GM21360 (cell line): ENCODE data around the gene BTF3L4.
A peak's percentile ranks its signal among the peaks of the same experiment; 100 is the strongest.
"Not testable (repeated sequence)": the region's sequence is repeated elsewhere in the genome, so short reads cannot be mapped to it uniquely, and the experiment has no call there.

Source experiments
- ATAC-seq: cut with Tn5 transposase; IDR thresholded peaks from one replicate; pipeline ENCODE4 v1.9.1; 2021; ENCODE audit warnings: mild to moderate bottlenecking, moderate library complexity; ENCODE audit not compliant: unreplicated experiment

BTF3L4 gene

GRCh38 chr1:52056163-52056936 is at the start of gene BTF3L4:
TSS of gene BTF3L4 (plus strand) at chr1:52056295. CDS start at chr1:52059848, 3,553 bp downstream.
- peak; percentile 82 for ATAC-seq

- no peak for ATAC-seq
Measured at GRCh38 chr1:52007215-52008002, 48.7 kb upstream of the BTF3L4 start.

GRCh38 chr1:52008071-52008809 is 47.9 kb upstream of the BTF3L4 start:
- no peak for ATAC-seq

GRCh38 chr1:52022133-52022532 is 34.0 kb upstream of the BTF3L4 start:
- no peak for ATAC-seq

GRCh38 chr1:52026278-52026677 is 29.8 kb upstream of the BTF3L4 start:
- ATAC-seq, result no peak

GRCh38 chr1:52028328-52028727 is 27.8 kb upstream of the BTF3L4 start:
- no peak for ATAC-seq

- not testable (repeated sequence) for ATAC-seq
Measured at GRCh38 chr1:52028839-52029238, 27.3 kb upstream of the BTF3L4 start.

GRCh38 chr1:52032124-52032784 is 23.8 kb upstream of the BTF3L4 start:
- no peak for ATAC-seq

GRCh38 chr1:52032785-52033131 is 23.3 kb upstream of the BTF3L4 start:
- ATAC-seq, result no peak

GRCh38 chr1:52033190-52034049 is 22.7 kb upstream of the BTF3L4 start, which contains the start of gene KTI12:
TSS of gene KTI12 (minus strand) at chr1:52033810. CDS start at chr1:52033761, 49 bp downstream.
- peak; percentile 88 for ATAC-seq

- no peak for ATAC-seq
Measured at GRCh38 chr1:52034050-52034384, 22.1 kb upstream of the BTF3L4 start.

GRCh38 chr1:52037402-52037814 is 18.7 kb upstream of the BTF3L4 start:
- ATAC-seq, result no peak

GRCh38 chr1:52037909-52038308 is 18.2 kb upstream of the BTF3L4 start:
- no peak for ATAC-seq

- ATAC-seq, result no peak
Measured at GRCh38 chr1:52041551-52042185, 14.4 kb upstream of the BTF3L4 start.

GRCh38 chr1:52045236-52045635 is 10.9 kb upstream of the BTF3L4 start:
- ATAC-seq, result no peak

- not testable (repeated sequence) for ATAC-seq
Measured at GRCh38 chr1:52045666-52046195, 10.4 kb upstream of the BTF3L4 start.

- not testable (repeated sequence) for ATAC-seq
Measured at GRCh38 chr1:52049337-52049736, 6.8 kb upstream of the BTF3L4 start.

- ATAC-seq, result no peak
Measured at GRCh38 chr1:52053862-52054261, 2.2 kb upstream of the BTF3L4 start.

- ATAC-seq, result no peak
Measured at GRCh38 chr1:52054496-52055065, 1.5 kb upstream of the BTF3L4 start.
